Neural progenitor cell (in vitro differentiated cells): ENCODE measurements around the gene COMMD1.

Experiments used
- EZH2 ChIP-seq: fragments of 200-600 bp; sonication (generic); IDR thresholded peaks from 2 replicates; pipeline ENCODE4 v1.6.1; 2017; ENCODE audit warnings: antibody characterized with exemption, mild to moderate bottlenecking, moderate library complexity
- TF ChIP-seq, protein P1 (sequence below): fragments of 200-600 bp; sonication (generic); IDR thresholded peaks from 2 replicates; pipeline ENCODE4 v1.5.1; 2017; ENCODE audit warnings: antibody characterized with exemption, mild to moderate bottlenecking

GRCh38 chr2:61978522-61978921 is 73.0 kb downstream of the COMMD1 start:
- TF ChIP-seq, protein P1, sequence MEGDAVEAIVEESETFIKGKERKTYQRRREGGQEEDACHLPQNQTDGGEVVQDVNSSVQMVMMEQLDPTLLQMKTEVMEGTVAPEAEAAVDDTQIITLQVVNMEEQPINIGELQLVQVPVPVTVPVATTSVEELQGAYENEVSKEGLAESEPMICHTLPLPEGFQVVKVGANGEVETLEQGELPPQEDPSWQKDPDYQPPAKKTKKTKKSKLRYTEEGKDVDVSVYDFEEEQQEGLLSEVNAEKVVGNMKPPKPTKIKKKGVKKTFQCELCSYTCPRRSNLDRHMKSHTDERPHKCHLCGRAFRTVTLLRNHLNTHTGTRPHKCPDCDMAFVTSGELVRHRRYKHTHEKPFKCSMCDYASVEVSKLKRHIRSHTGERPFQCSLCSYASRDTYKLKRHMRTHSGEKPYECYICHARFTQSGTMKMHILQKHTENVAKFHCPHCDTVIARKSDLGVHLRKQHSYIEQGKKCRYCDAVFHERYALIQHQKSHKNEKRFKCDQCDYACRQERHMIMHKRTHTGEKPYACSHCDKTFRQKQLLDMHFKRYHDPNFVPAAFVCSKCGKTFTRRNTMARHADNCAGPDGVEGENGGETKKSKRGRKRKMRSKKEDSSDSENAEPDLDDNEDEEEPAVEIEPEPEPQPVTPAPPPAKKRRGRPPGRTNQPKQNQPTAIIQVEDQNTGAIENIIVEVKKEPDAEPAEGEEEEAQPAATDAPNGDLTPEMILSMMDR, result no peak
- no peak for TF ChIP-seq EZH2
